DMS79 treated with DMSO at 0.1 percent for 48 hours (cell line): ENCODE measurements around the gene TTC24.
"Not testable (repeated sequence)": the region's sequence is repeated elsewhere in the genome, so short reads cannot be mapped to it uniquely, and the experiment has no call there.

ENCODE experiments used
- DNase-seq: peaks from one replicate; lab custom pipeline; 2025; lab: John Stamatoyannopoulos, UW

TTC24 gene

GRCh38 chr1:156579472-156579871 is at the start of gene TTC24:
TSS of gene TTC24 (plus strand) at chr1:156579723. CDS start at chr1:156581365, 1,642 bp downstream.
- DNase-seq: no peak

- DNase-seq: no peak
Measured at GRCh38 chr1:156530006-156530405, 49.5 kb upstream of the TTC24 start.

GRCh38 chr1:156532374-156532773 is 47.1 kb upstream of the TTC24 start:
- DNase-seq: no peak

- no peak for DNase-seq
Measured at GRCh38 chr1:156533568-156534220, 45.8 kb upstream of the TTC24 start.

- DNase-seq: no peak
Measured at GRCh38 chr1:156534424-156535060, 45.0 kb upstream of the TTC24 start.

- DNase-seq: no peak
Measured at GRCh38 chr1:156537027-156537426, 42.5 kb upstream of the TTC24 start.

- DNase-seq: no peak
Measured at GRCh38 chr1:156538711-156539440, 40.6 kb upstream of the TTC24 start.

- DNase-seq: no peak
Measured at GRCh38 chr1:156539818-156540355, 39.6 kb upstream of the TTC24 start.

GRCh38 chr1:156540955-156541354 is 38.6 kb upstream of the TTC24 start:
- DNase-seq: no peak

- no peak for DNase-seq
Measured at GRCh38 chr1:156543066-156543465, 36.5 kb upstream of the TTC24 start.

GRCh38 chr1:156544592-156545102 is 34.9 kb upstream of the TTC24 start:
- no peak for DNase-seq

- DNase-seq: no peak
Measured at GRCh38 chr1:156546267-156546666, 33.3 kb upstream of the TTC24 start.

- no peak for DNase-seq
Measured at GRCh38 chr1:156547434-156547833, 32.1 kb upstream of the TTC24 start.

GRCh38 chr1:156547982-156548381 is 31.5 kb upstream of the TTC24 start:
- no peak for DNase-seq

GRCh38 chr1:156549390-156549789 is 30.1 kb upstream of the TTC24 start:
- no peak for DNase-seq

GRCh38 chr1:156549831-156550230 is 29.7 kb upstream of the TTC24 start:
- no peak for DNase-seq

GRCh38 chr1:156550346-156550745 is 29.2 kb upstream of the TTC24 start:
- no peak for DNase-seq

- no peak for DNase-seq
Measured at GRCh38 chr1:156551066-156551643, 28.4 kb upstream of the TTC24 start.

GRCh38 chr1:156551869-156552268 is 27.7 kb upstream of the TTC24 start:
- DNase-seq: no peak

- DNase-seq: no peak
Measured at GRCh38 chr1:156552518-156552917, 27.0 kb upstream of the TTC24 start.

GRCh38 chr1:156552937-156553336 is 26.6 kb upstream of the TTC24 start:
- not testable (repeated sequence) for DNase-seq

GRCh38 chr1:156553860-156554485 is 25.6 kb upstream of the TTC24 start:
- no peak for DNase-seq
